Stimulated activated CD4-positive, alpha-beta T cell treated with anti-CD3 and anti-CD28 coated beads, TNF-alpha, amount 100 ng/mL, for 4 hours (primary cell): ENCODE results near the gene TP53TG3.
"Not testable (repeated sequence)": the region's sequence is repeated elsewhere in the genome, so short reads cannot be mapped to it uniquely, and the experiment has no call there.

ENCODE experiments used
- DNase-seq, 3 experiments: peaks; one replicate each; pipeline ENCODE4 v3.0.0-alpha.2; 2020; ENCODE audit warnings: low read depth in 3 of 3

Gene TP53TG3, protein sequence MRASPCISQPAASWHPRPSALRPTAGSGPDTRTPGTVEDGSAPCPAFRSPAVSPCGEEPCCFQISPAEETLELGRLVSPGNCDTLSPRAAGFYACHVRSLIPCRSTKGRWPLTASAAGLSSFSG

DNA sequence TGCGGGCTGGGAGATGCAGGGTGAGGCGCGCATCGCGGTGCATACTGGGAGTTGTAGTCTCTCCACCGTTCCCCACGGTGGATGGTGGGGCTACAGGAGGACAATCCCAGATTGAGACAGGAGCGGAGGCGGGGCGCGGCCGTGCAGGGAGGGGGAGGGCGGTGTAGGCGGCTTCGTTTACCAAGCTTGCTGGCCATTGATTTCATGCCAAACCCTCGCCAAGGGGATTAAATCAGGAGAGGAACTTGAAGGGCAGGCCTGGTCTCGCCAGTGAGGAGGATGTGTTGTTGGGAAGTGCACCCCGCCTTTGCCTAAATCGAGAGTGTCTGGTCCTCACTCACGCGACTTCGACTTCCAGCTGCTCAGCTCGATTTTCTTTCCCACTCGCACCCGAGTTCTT lies at the start of gene TP53TG3:
TP53TG3 (minus strand) TSS at position 101 of the 400 bp plus-strand sequence; CDS start at position 33, 68 bp downstream.
- DNase-seq = not testable (repeated sequence)

DNA sequence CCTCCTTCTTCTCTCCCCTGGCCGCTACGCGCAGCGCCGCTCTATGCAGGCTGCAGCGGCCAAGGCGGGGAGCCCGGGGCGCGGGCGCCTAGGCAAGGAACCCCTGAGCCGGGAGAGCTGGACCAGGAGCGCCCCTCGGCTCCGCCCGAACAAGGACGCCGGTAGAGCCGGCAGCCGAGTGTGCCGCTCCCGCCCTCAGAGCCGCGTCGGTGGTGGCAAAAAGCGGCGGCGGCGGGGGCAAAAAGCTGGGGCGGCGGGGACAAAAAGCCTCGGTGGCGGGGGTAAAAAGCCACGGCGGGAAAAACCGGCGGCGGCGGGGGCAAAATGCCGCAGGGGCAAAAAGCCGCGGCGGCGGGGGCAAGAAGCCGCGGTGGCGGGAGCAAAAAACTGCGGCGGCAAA lies 25.1 kb downstream of the TP53TG3 start:
- DNase-seq = not testable (repeated sequence)

DNA sequence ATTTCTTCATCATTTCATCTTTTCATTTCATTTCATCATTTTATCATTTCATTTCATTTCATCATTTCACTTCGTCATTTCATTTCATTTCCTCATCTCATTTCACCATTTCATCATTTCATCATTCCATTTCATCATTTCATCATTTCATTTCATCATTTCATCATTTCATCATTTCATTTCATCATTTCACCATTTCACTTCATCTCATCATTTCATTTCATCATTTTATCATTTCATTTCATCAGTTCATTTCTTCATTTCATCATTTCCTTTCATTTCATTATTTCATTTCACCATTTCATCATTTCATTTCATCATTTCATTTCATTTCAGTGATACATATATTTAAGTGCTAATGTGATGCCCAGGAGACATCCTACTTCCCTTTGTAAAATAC lies 28.4 kb downstream of the TP53TG3 start:
- not testable (repeated sequence) for DNase-seq

DNA sequence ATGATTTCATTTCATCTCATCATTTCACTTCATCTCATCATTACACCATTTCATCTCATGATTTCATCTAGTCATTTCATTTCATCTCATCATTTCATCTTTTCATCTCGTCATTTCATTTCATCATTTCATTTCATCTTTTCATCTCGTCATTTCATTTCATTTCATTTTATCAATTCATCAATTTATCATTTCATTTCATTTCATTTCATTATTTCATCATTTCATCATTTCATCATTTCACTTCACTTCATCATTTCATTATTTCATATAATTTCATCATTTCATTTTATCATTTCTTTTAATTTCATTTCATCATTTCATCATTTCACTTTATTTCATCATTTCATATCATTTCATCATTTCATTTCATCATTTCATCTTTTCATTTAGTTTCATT lies 29.2 kb downstream of the TP53TG3 start:
- not testable (repeated sequence) for DNase-seq

DNA sequence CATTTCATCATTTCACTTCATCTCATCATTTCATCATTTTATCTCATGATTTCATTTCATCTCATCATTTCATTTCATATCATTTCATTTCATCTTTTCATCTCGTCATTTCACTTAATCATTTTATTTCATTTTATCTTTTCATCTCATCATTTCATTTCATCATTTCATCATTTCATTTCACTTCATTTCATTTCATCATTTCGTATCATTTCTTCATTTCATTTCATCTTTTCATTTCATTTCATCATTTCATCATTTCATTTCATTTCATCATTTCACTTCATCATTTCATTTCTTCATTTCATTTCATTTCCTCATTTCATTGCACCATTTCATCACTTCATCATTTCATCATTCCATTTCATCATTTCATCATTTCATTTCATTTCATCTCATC lies 29.8 kb downstream of the TP53TG3 start:
- not testable (repeated sequence) for DNase-seq

DNA sequence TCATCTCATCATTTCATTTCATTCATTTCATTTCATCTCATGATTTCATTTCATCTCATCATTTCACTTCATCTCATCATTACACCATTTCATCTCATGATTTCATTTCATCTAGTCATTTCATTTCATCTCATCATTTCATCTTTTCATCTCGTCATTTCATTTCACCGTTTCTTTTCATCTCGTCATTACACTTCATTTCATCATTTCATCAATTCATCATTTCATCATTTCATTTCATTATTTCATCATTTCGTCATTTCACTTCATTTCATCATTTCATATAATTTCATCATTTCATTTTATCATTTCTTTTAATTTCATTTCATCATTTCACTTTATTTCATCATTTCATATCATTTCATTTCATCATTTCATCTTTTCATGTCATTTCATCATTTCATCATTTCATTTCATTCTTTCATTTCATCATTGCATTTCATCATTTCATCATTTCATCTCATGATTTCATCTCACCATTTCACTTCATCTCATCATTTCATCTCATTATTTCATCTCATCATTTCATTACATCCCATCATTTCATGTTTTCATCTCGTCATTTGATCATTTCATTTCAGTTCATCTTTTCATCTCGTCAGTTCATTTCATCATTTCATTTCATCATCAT lies 30.6 kb downstream of the TP53TG3 start:
- DNase-seq = not testable (repeated sequence)

DNA sequence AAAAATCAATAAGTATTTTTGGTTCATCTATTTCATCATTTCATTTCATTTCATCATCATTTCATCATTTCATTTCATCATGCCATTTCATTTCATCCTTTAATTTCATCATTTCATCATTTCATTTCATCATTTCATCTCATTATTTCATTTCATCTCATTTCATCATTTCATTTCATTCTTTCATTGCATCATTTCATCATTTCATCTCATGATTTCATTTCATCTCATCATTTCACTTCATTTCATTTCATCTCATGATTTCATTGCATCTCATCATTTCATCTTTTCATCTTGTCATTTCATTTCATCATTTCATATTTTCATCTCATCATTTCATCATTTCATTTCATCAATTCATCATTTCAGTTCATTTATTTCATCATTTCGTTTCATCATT lies 31.2 kb downstream of the TP53TG3 start:
- DNase-seq = not testable (repeated sequence)

DNA sequence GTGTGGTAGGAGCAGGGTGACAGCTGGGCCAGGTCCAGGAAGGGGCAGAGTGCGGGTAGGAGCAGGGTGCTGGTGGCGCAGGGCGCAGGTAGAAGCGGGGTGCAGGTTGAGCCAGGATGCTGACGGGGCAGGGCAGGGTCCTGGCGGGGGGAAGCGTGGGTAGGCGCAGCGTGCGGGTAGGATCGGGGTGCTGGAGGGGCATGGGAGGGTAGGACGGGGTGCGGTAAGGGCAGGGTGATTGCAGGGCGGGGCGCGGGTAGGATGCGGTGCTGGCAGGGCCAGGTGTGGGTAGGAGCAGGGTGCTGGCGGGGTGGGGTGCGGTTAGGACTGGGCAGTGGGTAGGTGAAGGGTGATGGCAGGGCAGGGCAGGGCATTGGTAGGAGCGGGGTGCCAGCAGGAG lies 38.4 kb downstream of the TP53TG3 start:
- not testable (repeated sequence) for DNase-seq

DNA sequence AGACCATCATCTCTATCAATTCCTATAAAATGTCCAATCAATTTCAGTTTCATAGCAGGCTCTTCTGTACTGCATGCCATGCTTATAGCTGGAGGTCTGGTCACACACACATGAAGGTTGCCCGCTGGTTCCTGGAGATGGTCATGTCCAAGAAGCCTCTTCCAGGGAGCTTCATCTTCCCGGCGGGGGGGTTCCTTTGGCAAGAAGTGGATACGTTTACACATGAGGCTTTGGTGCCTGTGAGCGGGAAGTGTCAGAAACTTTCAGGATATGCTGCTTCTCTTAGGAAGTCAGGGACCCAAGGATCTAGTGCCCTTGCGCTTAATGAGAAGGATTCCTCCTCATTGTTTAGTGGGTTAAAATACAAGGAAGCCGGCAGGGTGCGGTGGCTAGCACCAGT lies 43.9 kb downstream of the TP53TG3 start:
- DNase-seq = not testable (repeated sequence)
